ENCODE data around the gene LAMC1.

Gene LAMC1

DNA sequence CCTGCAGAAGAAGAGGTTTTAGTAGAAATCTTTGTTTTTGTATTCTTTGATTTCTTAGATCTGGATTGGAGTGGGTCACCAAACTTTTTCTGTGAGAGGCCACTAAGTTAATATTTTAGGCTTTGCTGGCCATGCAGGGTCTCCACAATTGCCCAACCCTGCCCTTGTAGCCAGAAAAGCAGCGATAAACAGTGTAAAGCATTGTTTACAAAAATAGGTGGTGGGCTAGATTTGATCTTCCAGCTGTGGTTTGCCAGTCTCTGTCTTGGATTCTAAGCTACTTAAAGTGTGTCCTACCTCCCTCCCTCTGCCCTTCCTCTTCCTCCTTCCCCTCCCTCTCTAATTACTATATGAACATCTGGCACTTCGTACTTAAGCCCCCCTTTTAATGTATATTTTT is 68.0 kb downstream of the LAMC1 start:
- Histone ChIP-seq H3K36me3 (ENCODE audit: control insufficient read depth in 5 of 5, insufficient read depth in 5 of 5, low read length in 5 of 5) (no peaks in the 10 kb centered on the region), H3K4me1 (ENCODE audit: control insufficient read depth in 5 of 5, insufficient read depth in 5 of 5, low read length in 5 of 5) (peaks cover 6 to 39% (median 29%) of the 10 kb centered on the region in 5 donors), H3K4me3 (ENCODE audit: low read depth in 1 of 5, low read length in 5 of 5) (no peak overlapping the region), H3K9ac (ENCODE audit: low read length in 5 of 5) (peak overlapping the region in 1 of 5 donors; percentile 33), H3K9me3 (ENCODE audit: control insufficient read depth in 5 of 5, low read length in 5 of 5) (no peaks in the 10 kb centered on the region), H3K27me3 (ENCODE audit: control insufficient read depth in 5 of 5, insufficient read depth in 4 of 5, low read length in 5 of 5) (no peaks in the 10 kb centered on the region), H3K27ac (ENCODE audit: low read depth, low read length) (peak overlapping the region; percentile 67)

DNA sequence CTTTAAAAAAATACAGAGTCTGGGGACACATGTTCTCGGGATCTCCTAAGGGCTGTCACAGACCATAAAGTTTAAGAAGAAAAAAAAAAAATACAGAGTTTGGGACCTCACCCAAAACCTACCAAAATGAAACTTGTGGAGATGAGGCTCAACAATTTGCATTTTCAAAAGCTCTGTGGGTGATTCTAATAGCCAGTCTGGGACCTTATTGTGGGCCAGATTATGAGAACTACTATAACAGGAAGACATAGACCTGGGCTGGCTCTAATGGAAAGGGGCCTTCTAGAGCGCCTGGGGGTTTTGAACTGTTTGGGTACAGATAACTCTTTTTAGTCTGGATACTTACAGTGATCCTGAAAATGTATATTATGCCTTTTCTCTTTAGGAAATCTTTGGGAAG is 69.1 kb downstream of the LAMC1 start:
- Histone ChIP-seq H3K36me3 (ENCODE audit: control insufficient read depth in 5 of 5, insufficient read depth in 5 of 5, low read length in 5 of 5) (no peaks in the 10 kb centered on the region), H3K4me1 (ENCODE audit: control insufficient read depth in 5 of 5, insufficient read depth in 5 of 5, low read length in 5 of 5) (peaks cover 6 to 51% (median 41%) of the 10 kb centered on the region in 5 donors), H3K4me3 (ENCODE audit: low read depth in 1 of 5, low read length in 5 of 5) (no peak overlapping the region), H3K27me3 (ENCODE audit: control insufficient read depth in 5 of 5, insufficient read depth in 4 of 5, low read length in 5 of 5) (no peaks in the 10 kb centered on the region), H3K9me3 (ENCODE audit: control insufficient read depth in 5 of 5, low read length in 5 of 5) (no peaks in the 10 kb centered on the region), H3K27ac (ENCODE audit: low read depth, low read length) (peak overlapping the region; percentile 67), H3K9ac (ENCODE audit: low read length in 5 of 5) (no peak overlapping the region)

GRCh38 chr1:183093066-183093668 is 69.9 kb downstream of the LAMC1 start:
- Histone ChIP-seq H3K9me3 (ENCODE audit: control insufficient read depth in 5 of 5, low read length in 5 of 5) (no peaks in the 10 kb centered on the region), H3K36me3 (ENCODE audit: control insufficient read depth in 5 of 5, insufficient read depth in 5 of 5, low read length in 5 of 5) (no peaks in the 10 kb centered on the region), H3K4me3 (ENCODE audit: low read depth in 1 of 5, low read length in 5 of 5) (no peak overlapping the region), H3K4me1 (ENCODE audit: control insufficient read depth in 5 of 5, insufficient read depth in 5 of 5, low read length in 5 of 5) (peaks cover 6 to 59% (median 48%) of the 10 kb centered on the region in 5 donors), H3K27me3 (ENCODE audit: control insufficient read depth in 5 of 5, insufficient read depth in 4 of 5, low read length in 5 of 5) (no peaks in the 10 kb centered on the region), H3K27ac (ENCODE audit: low read depth, low read length) (peak overlapping the region; percentile 67), H3K9ac (ENCODE audit: low read length in 5 of 5) (no peak overlapping the region)

DNA sequence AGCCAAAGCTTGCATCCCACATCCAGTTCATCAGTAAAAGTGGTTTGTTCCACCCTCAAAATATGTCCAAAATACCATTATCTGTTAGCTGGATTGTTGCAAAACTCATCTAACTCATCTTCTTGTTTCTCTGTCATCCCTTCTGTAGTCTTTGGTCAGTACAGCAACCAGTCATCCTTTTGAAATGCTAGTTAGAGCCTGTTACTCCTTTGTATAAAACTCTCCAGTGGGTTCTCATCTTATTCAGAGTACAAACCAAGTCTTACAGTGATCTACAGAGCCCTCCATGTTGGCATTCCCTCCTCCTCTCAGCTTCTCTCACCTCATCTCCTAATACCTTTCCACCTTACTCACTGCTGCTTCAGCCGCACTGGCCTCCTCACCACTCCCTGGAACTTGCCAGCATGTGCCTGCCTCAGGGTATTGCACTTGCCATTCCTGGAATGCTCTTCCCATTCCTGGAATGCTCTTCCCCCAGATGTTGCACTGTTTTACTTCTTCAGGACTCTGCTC is 70.6 kb downstream of the LAMC1 start:
- H3K4me1 ChIP-seq (ENCODE audit: control insufficient read depth in 5 of 5, insufficient read depth in 5 of 5, low read length in 5 of 5) = peaks cover 6 to 61% (median 47%) of the 10 kb centered on the region in 5 donors

GRCh38 chr1:183094351-183094750 is 71.1 kb downstream of the LAMC1 start:
- Histone ChIP-seq H3K27ac (ENCODE audit: low read depth, low read length) (peak overlapping the region; percentile 82), H3K4me3 (ENCODE audit: low read depth in 1 of 5, low read length in 5 of 5) (no peak overlapping the region), H3K36me3 (ENCODE audit: control insufficient read depth in 5 of 5, insufficient read depth in 5 of 5, low read length in 5 of 5) (peaks cover 0 to under 1% (median 0%) of the 10 kb centered on the region in 5 donors), H3K9ac (ENCODE audit: low read length in 5 of 5) (no peak overlapping the region), H3K9me3 (ENCODE audit: control insufficient read depth in 5 of 5, low read length in 5 of 5) (no peaks in the 10 kb centered on the region), H3K27me3 (ENCODE audit: control insufficient read depth in 5 of 5, insufficient read depth in 4 of 5, low read length in 5 of 5) (no peaks in the 10 kb centered on the region), H3K4me1 (ENCODE audit: control insufficient read depth in 5 of 5, insufficient read depth in 5 of 5, low read length in 5 of 5) (peaks cover 6 to 61% (median 47%) of the 10 kb centered on the region in 5 donors)

More for the DNA sequence above, 70.6 kb downstream of the LAMC1 start:
- no peak overlapping the region for H3K9ac ChIP-seq (ENCODE audit: low read length in 5 of 5)
- H3K9me3 ChIP-seq (ENCODE audit: control insufficient read depth in 5 of 5, low read length in 5 of 5) = no peaks in the 10 kb centered on the region
- H3K36me3 ChIP-seq (ENCODE audit: control insufficient read depth in 5 of 5, insufficient read depth in 5 of 5, low read length in 5 of 5) = no peaks in the 10 kb centered on the region
- peak overlapping the region; percentile 82 for H3K27ac ChIP-seq (ENCODE audit: low read depth, low read length)
- H3K4me3 ChIP-seq (ENCODE audit: low read depth in 1 of 5, low read length in 5 of 5) = no peak overlapping the region
- H3K27me3 ChIP-seq (ENCODE audit: control insufficient read depth in 5 of 5, insufficient read depth in 4 of 5, low read length in 5 of 5) = no peaks in the 10 kb centered on the region

DNA sequence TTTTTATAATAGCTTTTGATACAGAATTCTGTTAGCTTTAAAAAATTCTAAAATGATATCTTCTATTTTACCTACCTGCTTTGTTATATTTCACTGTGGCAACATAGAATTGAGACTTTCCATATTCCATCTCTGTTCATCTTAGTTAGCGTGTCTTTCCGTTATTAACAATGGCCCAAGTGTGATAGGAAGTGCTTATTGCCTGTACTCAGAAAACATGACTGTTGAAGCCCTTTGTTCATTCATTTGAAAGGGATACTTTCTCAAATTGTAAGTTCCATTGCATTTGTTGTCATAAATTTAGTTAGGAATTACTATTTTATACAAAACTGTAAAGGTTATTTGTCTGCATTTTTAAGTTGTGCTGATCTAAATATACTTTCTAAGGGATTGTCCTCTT is 73.1 kb downstream of the LAMC1 start:
- no peaks in the 10 kb centered on the region for H3K27me3 ChIP-seq (ENCODE audit: control insufficient read depth in 5 of 5, insufficient read depth in 4 of 5, low read length in 5 of 5)
- H3K9ac ChIP-seq (ENCODE audit: low read length in 5 of 5) = no peak overlapping the region
- peak overlapping the region; percentile 57 for H3K27ac ChIP-seq (ENCODE audit: low read depth, low read length)
- H3K9me3 ChIP-seq (ENCODE audit: control insufficient read depth in 5 of 5, low read length in 5 of 5) = no peaks in the 10 kb centered on the region
- peaks cover 0 to 7% (median 4%) of the 10 kb centered on the region in 5 donors for H3K36me3 ChIP-seq (ENCODE audit: control insufficient read depth in 5 of 5, insufficient read depth in 5 of 5, low read length in 5 of 5)
- no peak overlapping the region for H3K4me3 ChIP-seq (ENCODE audit: low read depth in 1 of 5, low read length in 5 of 5)
- H3K4me1 ChIP-seq (ENCODE audit: control insufficient read depth in 5 of 5, insufficient read depth in 5 of 5, low read length in 5 of 5) = peaks cover 0 to 66% (median 40%) of the 10 kb centered on the region in 5 donors

DNA sequence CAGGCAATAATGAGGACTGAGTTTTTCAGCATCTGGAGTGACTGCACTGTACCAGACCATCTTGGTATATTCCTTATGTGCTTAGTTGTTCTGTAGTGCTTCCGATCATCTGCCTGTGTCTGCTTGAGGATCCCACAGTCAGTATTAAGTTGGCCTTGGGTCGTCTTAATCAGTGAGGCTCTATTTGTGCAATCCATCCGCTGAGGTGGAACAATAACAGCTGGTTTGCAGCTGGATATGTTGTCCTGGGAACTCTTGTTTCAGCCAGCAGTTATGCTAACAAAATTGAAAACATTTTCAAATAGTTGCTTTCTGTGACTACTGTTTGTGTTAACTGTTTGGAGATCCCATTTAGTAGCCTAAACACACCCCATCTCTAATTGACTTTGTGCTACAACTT is 73.7 kb downstream of the LAMC1 start:
- Histone ChIP-seq H3K4me3 (ENCODE audit: low read depth in 1 of 5, low read length in 5 of 5) (peak overlapping the region in 2 of 5 donors; percentile 9 to 22), H3K9ac (ENCODE audit: low read length in 5 of 5) (peak overlapping the region in 2 of 5 donors; percentile 19 to 34), H3K4me1 (ENCODE audit: control insufficient read depth in 5 of 5, insufficient read depth in 5 of 5, low read length in 5 of 5) (peaks cover 0 to 66% (median 41%) of the 10 kb centered on the region in 5 donors), H3K36me3 (ENCODE audit: control insufficient read depth in 5 of 5, insufficient read depth in 5 of 5, low read length in 5 of 5) (peaks cover 0 to 7% (median 4%) of the 10 kb centered on the region in 5 donors), H3K27me3 (ENCODE audit: control insufficient read depth in 5 of 5, insufficient read depth in 4 of 5, low read length in 5 of 5) (no peaks in the 10 kb centered on the region), H3K9me3 (ENCODE audit: control insufficient read depth in 5 of 5, low read length in 5 of 5) (no peaks in the 10 kb centered on the region), H3K27ac (ENCODE audit: low read depth, low read length) (peak overlapping the region; percentile 57)

GRCh38 chr1:183097438-183098051 is 74.3 kb downstream of the LAMC1 start:
- peak overlapping the region; percentile 57 for H3K27ac ChIP-seq (ENCODE audit: low read depth, low read length)

DNA sequence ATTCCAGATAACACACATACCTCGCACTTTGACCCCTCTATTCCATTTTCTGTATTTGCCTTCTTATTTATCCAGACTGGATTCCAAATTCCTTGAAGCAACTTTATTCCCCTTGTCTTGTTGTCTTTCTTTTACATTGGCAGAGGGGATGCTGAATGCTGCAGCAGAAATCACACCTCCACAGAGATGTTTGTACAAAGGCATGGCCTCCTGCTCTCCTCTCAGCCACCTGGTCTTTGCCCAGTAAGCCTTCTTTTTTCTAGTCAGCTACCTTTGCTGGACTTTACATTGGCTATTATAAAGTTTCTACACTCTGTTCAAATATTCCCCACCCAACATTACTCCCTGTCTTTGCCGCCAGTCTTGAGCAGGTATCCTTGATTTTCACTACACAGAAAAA is 75.1 kb downstream of the LAMC1 start:
- Histone ChIP-seq H3K36me3 (ENCODE audit: control insufficient read depth in 5 of 5, insufficient read depth in 5 of 5, low read length in 5 of 5) (peaks cover 0 to 9% (median 4%) of the 10 kb centered on the region in 5 donors), H3K4me3 (ENCODE audit: low read depth in 1 of 5, low read length in 5 of 5) (no peak overlapping the region), H3K27ac (ENCODE audit: low read depth, low read length) (peak overlapping the region; percentile 57), H3K9ac (ENCODE audit: low read length in 5 of 5) (no peak overlapping the region), H3K4me1 (ENCODE audit: control insufficient read depth in 5 of 5, insufficient read depth in 5 of 5, low read length in 5 of 5) (peaks cover 3 to 71% (median 55%) of the 10 kb centered on the region in 5 donors), H3K27me3 (ENCODE audit: control insufficient read depth in 5 of 5, insufficient read depth in 4 of 5, low read length in 5 of 5) (no peaks in the 10 kb centered on the region), H3K9me3 (ENCODE audit: control insufficient read depth in 5 of 5, low read length in 5 of 5) (no peaks in the 10 kb centered on the region)

More at GRCh38 chr1:183097438-183098051, 74.3 kb downstream of the LAMC1 start:
- Histone ChIP-seq H3K4me3 (ENCODE audit: low read depth in 1 of 5, low read length in 5 of 5) (peak overlapping the region in 1 of 5 donors; percentile 22), H3K36me3 (ENCODE audit: control insufficient read depth in 5 of 5, insufficient read depth in 5 of 5, low read length in 5 of 5) (peaks cover 0 to 7% (median 4%) of the 10 kb centered on the region in 5 donors), H3K9me3 (ENCODE audit: control insufficient read depth in 5 of 5, low read length in 5 of 5) (no peaks in the 10 kb centered on the region), H3K27me3 (ENCODE audit: control insufficient read depth in 5 of 5, insufficient read depth in 4 of 5, low read length in 5 of 5) (no peaks in the 10 kb centered on the region), H3K9ac (ENCODE audit: low read length in 5 of 5) (peak overlapping the region in 2 of 5 donors; percentile 19 to 40), H3K4me1 (ENCODE audit: control insufficient read depth in 5 of 5, insufficient read depth in 5 of 5, low read length in 5 of 5) (peaks cover 3 to 71% (median 47%) of the 10 kb centered on the region in 5 donors)

GRCh38 chr1:183100361-183100974 is 77.2 kb downstream of the LAMC1 start:
- Histone ChIP-seq H3K36me3 (ENCODE audit: control insufficient read depth in 5 of 5, insufficient read depth in 5 of 5, low read length in 5 of 5) (peaks cover 7 to 23% (median 12%) of the 10 kb centered on the region in 5 donors), H3K27me3 (ENCODE audit: control insufficient read depth in 5 of 5, insufficient read depth in 4 of 5, low read length in 5 of 5) (no peaks in the 10 kb centered on the region), H3K27ac (ENCODE audit: low read depth, low read length) (no peak overlapping the region), H3K9me3 (ENCODE audit: control insufficient read depth in 5 of 5, low read length in 5 of 5) (no peaks in the 10 kb centered on the region), H3K9ac (ENCODE audit: low read length in 5 of 5) (no peak overlapping the region), H3K4me1 (ENCODE audit: control insufficient read depth in 5 of 5, insufficient read depth in 5 of 5, low read length in 5 of 5) (peaks cover 3 to 68% (median 63%) of the 10 kb centered on the region in 5 donors), H3K4me3 (ENCODE audit: low read depth in 1 of 5, low read length in 5 of 5) (no peak overlapping the region)
